ENCODE data around the gene OR2A12.
"Not testable (repeated sequence)": the region's sequence is repeated elsewhere in the genome, so short reads cannot be mapped to it uniquely, and the experiment has no call there.

Gene OR2A12

GRCh38 chr7:144086730-144087129, 652 bp downstream of the OR2A12 start:
- Histone ChIP-seq H3K9me3 (ENCODE audit: low read length) (no peaks in the 10 kb centered on the region), H3K4me1 (ENCODE audit: insufficient read depth, low read length) (no peaks in the 10 kb centered on the region), H3K4me3 (ENCODE audit: low read length) (no peak overlapping the region), H3K36me3 (ENCODE audit: insufficient read depth, low read length) (no peaks in the 10 kb centered on the region), H2AFZ (ENCODE audit: low read depth, low read length) (no peak overlapping the region), H3K27me3 (ENCODE audit: insufficient read depth, low read length) (no peaks in the 10 kb centered on the region)

GRCh38 chr7:144087230-144087629, 1.2 kb downstream of the OR2A12 start:
- Histone ChIP-seq H3K4me1 (ENCODE audit: insufficient read depth, low read length) (no peaks in the 10 kb centered on the region), H3K27me3 (ENCODE audit: insufficient read depth, low read length) (no peaks in the 10 kb centered on the region), H3K9me3 (ENCODE audit: low read length) (no peaks in the 10 kb centered on the region), H3K4me3 (ENCODE audit: low read length) (no peak overlapping the region), H3K36me3 (ENCODE audit: insufficient read depth, low read length) (no peaks in the 10 kb centered on the region), H2AFZ (ENCODE audit: low read depth, low read length) (no peak overlapping the region)

DNA sequence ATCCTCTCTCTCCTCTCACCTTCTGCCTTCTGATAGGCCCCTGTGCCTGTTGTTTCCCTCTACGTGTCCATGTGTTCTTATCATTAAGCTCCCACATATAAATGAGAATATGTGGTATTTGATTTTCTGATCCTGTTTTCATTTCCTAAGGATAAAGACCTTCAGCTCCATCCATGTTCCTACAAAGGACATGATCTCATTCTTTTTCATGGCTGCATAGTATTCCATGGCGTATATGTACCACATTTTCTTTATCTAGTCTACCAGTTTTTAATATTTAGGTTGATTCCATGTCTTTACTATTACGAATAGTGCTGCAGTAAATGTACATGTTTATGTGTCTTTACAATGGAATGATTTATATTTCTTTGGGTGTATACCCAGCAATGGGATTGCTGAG, 4.6 kb downstream of the OR2A12 start:
- no peaks in the 10 kb centered on the region for H3K36me3 ChIP-seq (ENCODE audit: insufficient read depth, low read length)
- no peaks in the 10 kb centered on the region for H3K27me3 ChIP-seq (ENCODE audit: insufficient read depth, low read length)
- no peak overlapping the region for H3K4me3 ChIP-seq (ENCODE audit: low read length)
- H2AFZ ChIP-seq (ENCODE audit: low read depth, low read length): no peak overlapping the region
- no peaks in the 10 kb centered on the region for H3K4me1 ChIP-seq (ENCODE audit: insufficient read depth, low read length)
- H3K9me3 ChIP-seq (ENCODE audit: low read length): no peaks in the 10 kb centered on the region

GRCh38 chr7:144098776-144099175, 12.7 kb downstream of the OR2A12 start:
- no peaks in the 10 kb centered on the region for H3K9me3 ChIP-seq (ENCODE audit: low read length)
- H2AFZ ChIP-seq (ENCODE audit: low read depth, low read length): no peak overlapping the region
- H3K36me3 ChIP-seq (ENCODE audit: insufficient read depth, low read length): no peaks in the 10 kb centered on the region
- H3K4me1 ChIP-seq (ENCODE audit: insufficient read depth, low read length): no peaks in the 10 kb centered on the region
- no peak overlapping the region for H3K4me3 ChIP-seq (ENCODE audit: low read length)
- no peaks in the 10 kb centered on the region for H3K27me3 ChIP-seq (ENCODE audit: insufficient read depth, low read length)

GRCh38 chr7:144100607-144101006, 14.5 kb downstream of the OR2A12 start:
- Histone ChIP-seq H3K27me3 (ENCODE audit: insufficient read depth, low read length) (no peaks in the 10 kb centered on the region), H3K4me1 (ENCODE audit: insufficient read depth, low read length) (no peaks in the 10 kb centered on the region), H3K36me3 (ENCODE audit: insufficient read depth, low read length) (no peaks in the 10 kb centered on the region), H2AFZ (ENCODE audit: low read depth, low read length) (no peak overlapping the region), H3K9me3 (ENCODE audit: low read length) (no peaks in the 10 kb centered on the region), H3K4me3 (ENCODE audit: low read length) (no peak overlapping the region)

DNA sequence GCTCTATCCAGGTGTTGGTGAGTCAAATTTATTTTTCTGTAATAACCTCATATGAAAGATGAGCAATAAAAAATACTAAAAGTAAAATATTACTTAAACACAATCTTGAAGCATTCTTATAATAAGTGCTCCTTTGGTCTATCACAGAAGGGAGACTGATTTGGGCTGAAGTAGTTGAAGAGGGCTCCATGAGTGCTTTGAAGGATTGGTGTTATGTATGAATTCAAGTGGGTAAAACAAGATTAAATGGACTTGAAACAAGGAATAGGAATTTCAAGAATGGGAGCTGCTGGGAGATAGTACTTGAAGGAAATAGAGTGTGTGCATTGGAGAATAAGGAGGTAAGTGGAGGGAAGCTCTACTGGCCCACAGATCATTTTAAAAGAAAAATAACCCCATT, 16.0 kb downstream of the OR2A12 start:
- Histone ChIP-seq H3K4me3 (ENCODE audit: low read length) (no peak overlapping the region), H3K27me3 (ENCODE audit: insufficient read depth, low read length) (no peaks in the 10 kb centered on the region), H2AFZ (ENCODE audit: low read depth, low read length) (no peak overlapping the region), H3K9me3 (ENCODE audit: low read length) (no peaks in the 10 kb centered on the region), H3K36me3 (ENCODE audit: insufficient read depth, low read length) (no peaks in the 10 kb centered on the region), H3K4me1 (ENCODE audit: insufficient read depth, low read length) (no peaks in the 10 kb centered on the region)

DNA sequence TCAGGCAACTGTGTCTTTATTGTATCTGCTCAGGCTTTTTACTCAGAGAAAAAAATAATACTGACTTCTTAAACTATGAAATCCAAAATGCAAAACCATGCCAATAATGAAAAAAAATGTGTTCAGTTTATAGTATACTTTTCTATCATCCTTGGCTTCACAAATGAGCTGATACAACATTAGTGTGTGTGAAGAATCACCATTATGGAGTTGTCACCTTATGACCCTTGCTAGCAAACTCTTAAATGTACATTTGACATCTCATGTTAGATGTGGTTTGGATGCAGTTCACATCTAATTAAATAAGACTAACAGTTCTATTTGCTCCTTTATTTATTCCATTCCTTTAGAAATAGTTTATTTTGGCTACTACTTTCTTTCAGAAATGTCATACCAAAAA, 19.1 kb downstream of the OR2A12 start:
- H3K4me1 ChIP-seq (ENCODE audit: insufficient read depth, low read length): no peaks in the 10 kb centered on the region
- no peaks in the 10 kb centered on the region for H3K27me3 ChIP-seq (ENCODE audit: insufficient read depth, low read length)
- no peak overlapping the region for H2AFZ ChIP-seq (ENCODE audit: low read depth, low read length)
- H3K4me3 ChIP-seq (ENCODE audit: low read length): no peak overlapping the region
- H3K9me3 ChIP-seq (ENCODE audit: low read length): no peaks in the 10 kb centered on the region
- H3K36me3 ChIP-seq (ENCODE audit: insufficient read depth, low read length): no peaks in the 10 kb centered on the region

- Histone ChIP-seq H3K4me1 (ENCODE audit: insufficient read depth, low read length) (no peaks in the 10 kb centered on the region), H3K9me3 (ENCODE audit: low read length) (no peaks in the 10 kb centered on the region), H3K36me3 (ENCODE audit: insufficient read depth, low read length) (no peaks in the 10 kb centered on the region), H2AFZ (ENCODE audit: low read depth, low read length) (no peak within 1 kb of the TSS), H3K27me3 (ENCODE audit: insufficient read depth, low read length) (no peaks in the 10 kb centered on the region), H3K4me3 (ENCODE audit: low read length) (no peak within 1 kb of the TSS)
These were observed 23.2 kb downstream of the OR2A12 start, which contains the start of gene OR2A2 for GRCh38 chr7:144109283-144109682. Gene OR2A2, plus strand, starts transcription at chr7:144109583. Its CDS starts 0 bp downstream, at chr7:144109583.

GRCh38 chr7:144110272-144110671, 24.2 kb downstream of the OR2A12 start:
- Histone ChIP-seq H3K4me3 (ENCODE audit: low read length) (no peak overlapping the region), H2AFZ (ENCODE audit: low read depth, low read length) (no peak overlapping the region), H3K9me3 (ENCODE audit: low read length) (no peaks in the 10 kb centered on the region), H3K4me1 (ENCODE audit: insufficient read depth, low read length) (no peaks in the 10 kb centered on the region), H3K36me3 (ENCODE audit: insufficient read depth, low read length) (no peaks in the 10 kb centered on the region), H3K27me3 (ENCODE audit: insufficient read depth, low read length) (no peaks in the 10 kb centered on the region)

GRCh38 chr7:144113651-144114050, 27.6 kb downstream of the OR2A12 start:
- no peak overlapping the region for H2AFZ ChIP-seq (ENCODE audit: low read depth, low read length)
- no peaks in the 10 kb centered on the region for H3K4me1 ChIP-seq (ENCODE audit: insufficient read depth, low read length)
- H3K9me3 ChIP-seq (ENCODE audit: low read length): no peaks in the 10 kb centered on the region
- no peaks in the 10 kb centered on the region for H3K27me3 ChIP-seq (ENCODE audit: insufficient read depth, low read length)
- H3K36me3 ChIP-seq (ENCODE audit: insufficient read depth, low read length): no peaks in the 10 kb centered on the region
- no peak overlapping the region for H3K4me3 ChIP-seq (ENCODE audit: low read length)

- Histone ChIP-seq H3K36me3 (ENCODE audit: insufficient read depth, low read length) (no peaks in the 10 kb centered on the region), H3K27me3 (ENCODE audit: insufficient read depth, low read length) (no peaks in the 10 kb centered on the region), H3K4me1 (ENCODE audit: insufficient read depth, low read length) (no peaks in the 10 kb centered on the region), H3K9me3 (ENCODE audit: low read length) (no peaks in the 10 kb centered on the region), H2AFZ (ENCODE audit: low read depth, low read length) (no peak overlapping the region), H3K4me3 (ENCODE audit: low read length) (no peak overlapping the region)
These were observed 32.3 kb downstream of the OR2A12 start for GRCh38 chr7:144118341-144118740.

DNA sequence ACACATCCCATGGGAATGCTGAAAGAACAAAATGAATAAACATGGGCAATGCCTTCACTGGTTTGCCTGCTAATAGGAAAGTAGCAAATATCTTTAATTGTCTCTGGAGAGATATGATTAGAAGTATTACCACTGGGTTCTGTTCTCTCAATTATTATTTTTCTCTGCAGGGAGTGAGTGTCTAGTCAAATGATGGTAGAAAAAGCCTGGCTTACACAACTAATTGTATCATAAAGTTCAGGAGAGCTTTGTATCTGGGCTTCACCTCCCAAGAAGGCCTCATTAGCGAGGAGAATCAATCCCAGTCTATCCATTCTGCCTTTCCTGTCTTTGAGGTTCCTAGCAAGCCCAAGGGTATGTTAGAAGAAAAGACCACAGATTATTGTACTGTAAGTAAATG, 36.8 kb downstream of the OR2A12 start, which contains the start of gene OR2A14:
Gene OR2A14, plus strand, starts transcription at position 301 of the 400 bp plus-strand sequence. CDS start 5,937 bp downstream, outside the sequence.
- Histone ChIP-seq H2AFZ (ENCODE audit: low read depth, low read length) (no peak within 1 kb of the TSS), H3K27me3 (ENCODE audit: insufficient read depth, low read length) (no peaks in the 10 kb centered on the region), H3K9me3 (ENCODE audit: low read length) (no peaks in the 10 kb centered on the region), H3K4me1 (ENCODE audit: insufficient read depth, low read length) (no peaks in the 10 kb centered on the region), H3K4me3 (ENCODE audit: low read length) (no peak within 1 kb of the TSS), H3K36me3 (ENCODE audit: insufficient read depth, low read length) (no peaks in the 10 kb centered on the region)

DNA sequence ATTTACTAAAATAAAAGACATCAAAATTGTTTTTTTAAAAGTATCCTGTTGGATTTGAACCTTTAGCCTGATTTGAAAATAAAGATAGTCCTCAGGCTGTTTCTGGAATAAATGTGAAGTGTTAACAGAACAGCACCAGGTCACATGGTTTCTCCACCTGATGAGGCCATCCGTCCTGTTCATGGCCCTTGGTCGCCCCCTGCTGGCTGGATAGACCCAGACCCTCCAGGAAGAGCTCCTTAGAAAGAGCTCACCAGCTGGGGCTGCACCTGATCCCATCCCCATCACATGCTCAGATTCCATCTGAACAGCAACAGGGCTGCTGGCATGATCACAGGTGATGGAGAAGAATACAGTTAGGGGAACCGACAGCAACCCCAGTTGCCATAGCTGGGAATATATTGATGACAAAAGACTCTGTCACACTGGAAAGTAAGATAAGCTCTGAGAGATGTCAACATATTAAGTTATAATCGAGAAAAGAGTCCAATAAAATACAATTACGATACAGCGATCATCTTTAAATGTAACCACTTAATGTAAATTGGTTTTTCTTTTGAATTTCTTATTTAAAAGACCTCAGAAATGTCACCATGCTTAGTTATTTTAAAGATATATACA, 41.7 kb downstream of the OR2A12 start:
- Histone ChIP-seq H3K9me3 (ENCODE audit: low read length) (no peaks in the 10 kb centered on the region), H3K36me3 (ENCODE audit: insufficient read depth, low read length) (no peaks in the 10 kb centered on the region), H3K4me3 (ENCODE audit: low read length) (no peak overlapping the region), H2AFZ (ENCODE audit: low read depth, low read length) (no peak overlapping the region), H3K4me1 (ENCODE audit: insufficient read depth, low read length) (no peaks in the 10 kb centered on the region), H3K27me3 (ENCODE audit: insufficient read depth, low read length) (no peaks in the 10 kb centered on the region)

GRCh38 chr7:144129601-144130000, 43.5 kb downstream of the OR2A12 start:
- not testable (repeated sequence) for H3K4me3 ChIP-seq (ENCODE audit: low read length); H2AFZ ChIP-seq (ENCODE audit: low read depth, low read length); H3K4me1 ChIP-seq (ENCODE audit: insufficient read depth, low read length); H3K27me3 ChIP-seq (ENCODE audit: insufficient read depth, low read length); H3K9me3 ChIP-seq (ENCODE audit: low read length); H3K36me3 ChIP-seq (ENCODE audit: insufficient read depth, low read length)

All from neuron (in vitro differentiated cells).